ENCODE data around the gene SLC34A1.

The SLC34A1 gene

GRCh38 chr5:177367981-177368868 lies 16.0 kb upstream of the SLC34A1 start:
- Histone ChIP-seq H3K36me3 (ENCODE audit: insufficient read depth, low read length) (no peaks in the 10 kb centered on the region), H3K9me3 (ENCODE audit: low read depth, low read length) (no peaks in the 10 kb centered on the region), H3K4me3 (no peak overlapping the region), H3K9ac (ENCODE audit: insufficient read length) (no peak overlapping the region), H3K27ac (no peak overlapping the region)
- TF ChIP-seq EZH2 (IDR thresholded peaks at IDR 0.05) (no peak), FOXP2 (optimal IDR thresholded peaks at IDR 0.05; ENCODE audit: control extremely low read depth, extremely low read length, insufficient read depth) (no peak), POLR2AphosphoS5 (IDR thresholded peaks at IDR 0.05; ENCODE audit: borderline replicate concordance, low read depth, low read length) (no peak)
- DNase-seq (ENCODE audit: low read depth, low spot score) = no peak

- no peak for DNase-seq (ENCODE audit: low read depth, low spot score)
- Histone ChIP-seq H3K27ac (no peak overlapping the region), H3K9ac (ENCODE audit: insufficient read length) (no peak overlapping the region), H3K9me3 (ENCODE audit: low read depth, low read length) (no peaks in the 10 kb centered on the region), H3K4me3 (no peak overlapping the region), H3K36me3 (ENCODE audit: insufficient read depth, low read length) (no peaks in the 10 kb centered on the region)
- TF ChIP-seq FOXP2 (optimal IDR thresholded peaks at IDR 0.05; ENCODE audit: control extremely low read depth, extremely low read length, insufficient read depth) = no peak
- TF ChIP-seq EZH2 (IDR thresholded peaks at IDR 0.05) = no peak
These were observed 15.2 kb upstream of the SLC34A1 start for GRCh38 chr5:177368869-177369644.

GRCh38 chr5:177369645-177370440 lies 14.4 kb upstream of the SLC34A1 start:
- Histone ChIP-seq H3K4me3 (no peak overlapping the region), H3K36me3 (ENCODE audit: insufficient read depth, low read length) (no peaks in the 10 kb centered on the region), H3K9ac (ENCODE audit: insufficient read length) (no peak overlapping the region), H3K9me3 (ENCODE audit: low read depth, low read length) (no peaks in the 10 kb centered on the region), H3K27ac (no peak overlapping the region)
- TF ChIP-seq EZH2 (IDR thresholded peaks at IDR 0.05) (no peak), POLR2AphosphoS5 (IDR thresholded peaks at IDR 0.05; ENCODE audit: borderline replicate concordance, low read depth, low read length) (no peak), FOXP2 (optimal IDR thresholded peaks at IDR 0.05; ENCODE audit: control extremely low read depth, extremely low read length, insufficient read depth) (no peak)
- DNase-seq (ENCODE audit: low read depth, low spot score) = no peak

- no peak for TF ChIP-seq EZH2 (IDR thresholded peaks at IDR 0.05)
- TF ChIP-seq POLR2AphosphoS5 (IDR thresholded peaks at IDR 0.05; ENCODE audit: borderline replicate concordance, low read depth, low read length) = no peak; the same call in 1 of the 2 replicates
- no peak for TF ChIP-seq FOXP2 (optimal IDR thresholded peaks at IDR 0.05; ENCODE audit: control extremely low read depth, extremely low read length, insufficient read depth)
- no peak for DNase-seq (ENCODE audit: low read depth, low spot score)
- H3K9me3 ChIP-seq (ENCODE audit: low read depth, low read length) = no peaks in the 10 kb centered on the region
- H3K36me3 ChIP-seq (ENCODE audit: insufficient read depth, low read length) = no peaks in the 10 kb centered on the region
- peak overlapping the region; percentile 77 for H3K4me3 ChIP-seq
- no peak overlapping the region for H3K9ac ChIP-seq (ENCODE audit: insufficient read length)
- no peak overlapping the region for H3K27ac ChIP-seq
These were observed 13.6 kb upstream of the SLC34A1 start for GRCh38 chr5:177370488-177371119.

GRCh38 chr5:177371120-177372033 lies 12.9 kb upstream of the SLC34A1 start:
- Histone ChIP-seq H3K27ac (no peak overlapping the region), H3K9me3 (ENCODE audit: low read depth, low read length) (no peaks in the 10 kb centered on the region), H3K4me3 (peak overlapping the region; percentile 81), H3K36me3 (ENCODE audit: insufficient read depth, low read length) (no peaks in the 10 kb centered on the region), H3K9ac (ENCODE audit: insufficient read length) (peak overlapping the region; percentile 77)
- DNase-seq (ENCODE audit: low read depth, low spot score) = no peak
- TF ChIP-seq FOXP2 (optimal IDR thresholded peaks at IDR 0.05; ENCODE audit: control extremely low read depth, extremely low read length, insufficient read depth) (no peak), POLR2AphosphoS5 (IDR thresholded peaks at IDR 0.05; ENCODE audit: borderline replicate concordance, low read depth, low read length) (no peak), EZH2 (IDR thresholded peaks at IDR 0.05) (no peak)

- Histone ChIP-seq H3K9me3 (ENCODE audit: low read depth, low read length) (no peaks in the 10 kb centered on the region), H3K36me3 (ENCODE audit: insufficient read depth, low read length) (no peaks in the 10 kb centered on the region), H3K9ac (ENCODE audit: insufficient read length) (no peak overlapping the region), H3K27ac (no peak overlapping the region), H3K4me3 (no peak overlapping the region)
- no peak for DNase-seq (ENCODE audit: low read depth, low spot score)
- TF ChIP-seq POLR2AphosphoS5 (IDR thresholded peaks at IDR 0.05; ENCODE audit: borderline replicate concordance, low read depth, low read length) (no peak), FOXP2 (optimal IDR thresholded peaks at IDR 0.05; ENCODE audit: control extremely low read depth, extremely low read length, insufficient read depth) (no peak), EZH2 (IDR thresholded peaks at IDR 0.05) (no peak)
These were observed 12.0 kb upstream of the SLC34A1 start for GRCh38 chr5:177372034-177372896.
